ENCODE measurements around the gene ZNF207. TPM values are rescaled to one million over a fixed set of nuclear protein-coding genes. Genes with fewer than 3 reads are reported as not detected.
A peak's percentile ranks its signal among the peaks of the same experiment; 100 is the strongest.
"Not testable (repeated sequence)": the region's sequence is repeated elsewhere in the genome, so short reads cannot be mapped to it uniquely, and the experiment has no call there.

ZNF207 gene
- total RNA-seq, 1 experiment from 2014 or later, result 109 TPM

DNA sequence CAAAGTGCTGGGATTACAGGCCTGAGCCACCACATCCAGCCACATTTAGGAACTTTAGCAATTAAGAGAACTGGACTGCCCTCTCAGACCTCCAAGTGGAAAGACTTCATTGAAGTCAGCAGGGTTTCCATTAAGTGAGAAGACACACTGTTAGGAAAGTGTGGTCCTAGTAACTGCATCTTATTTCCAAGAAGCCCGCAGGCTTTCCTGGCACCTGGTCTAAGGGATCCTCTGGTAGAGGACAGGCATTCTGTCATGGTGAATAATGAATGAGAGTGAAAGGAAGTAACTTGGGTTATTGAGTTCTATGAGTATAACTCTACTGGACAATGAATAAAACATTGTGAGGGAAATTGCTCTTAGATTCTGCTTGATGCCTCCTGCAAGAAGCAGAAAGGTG is 22.0 kb upstream of the ZNF207 start:
- H3K36me3 ChIP-seq, result peaks cover 5% of the 10 kb centered on the region; the same call in 1 of the 2 replicates
- no peak for DNase-seq
- no peak overlapping the region for H3K4me3 ChIP-seq

DNA sequence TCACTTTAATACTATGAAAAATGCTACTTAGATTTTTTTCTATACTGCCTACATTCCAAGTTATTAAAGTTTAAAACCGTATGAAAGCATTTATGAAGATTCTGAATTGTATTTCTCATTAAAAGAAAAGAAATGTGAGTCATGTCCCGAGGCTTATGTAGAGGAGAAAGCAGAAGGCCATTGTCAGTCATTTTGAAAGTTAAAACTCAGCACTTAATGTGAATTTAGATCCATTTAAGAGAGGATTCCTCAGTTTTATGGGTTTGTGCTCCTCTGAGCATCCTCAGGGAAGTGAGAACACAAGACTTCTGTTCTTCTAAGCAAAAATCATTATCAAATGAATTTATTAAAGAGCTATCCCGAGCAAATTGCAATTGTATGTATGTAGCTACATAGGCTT is 19.8 kb upstream of the ZNF207 start:
- H3K27me3 ChIP-seq, result no peaks in the 10 kb centered on the region
- H3K4me3 ChIP-seq, result no peak overlapping the region
- H3K36me3 ChIP-seq, result peaks cover 28% of the 10 kb centered on the region
- DNase-seq, result no peak
- no peaks in the 10 kb centered on the region for H3K9me3 ChIP-seq

More for the DNA sequence above, 22.0 kb upstream of the ZNF207 start:
- Histone ChIP-seq H3K9me3 (no peaks in the 10 kb centered on the region), H3K27me3 (no peaks in the 10 kb centered on the region)

- peaks cover 30% of the 10 kb centered on the region for H3K36me3 ChIP-seq
- no peaks in the 10 kb centered on the region for H3K9me3 ChIP-seq
- no peak overlapping the region for H3K4me3 ChIP-seq
- DNase-seq, result no peak
- H3K27me3 ChIP-seq, result no peaks in the 10 kb centered on the region
These were observed 18.5 kb upstream of the ZNF207 start for GRCh38 chr17:32331243-32332040.

GRCh38 chr17:32333187-32333586 is 16.8 kb upstream of the ZNF207 start:
- Histone ChIP-seq H3K9me3 (no peaks in the 10 kb centered on the region), H3K36me3 (peaks cover 46% of the 10 kb centered on the region), H3K27me3 (no peaks in the 10 kb centered on the region), H3K4me3 (no peak overlapping the region)
- DNase-seq, result no peak

GRCh38 chr17:32335046-32335445 is 14.9 kb upstream of the ZNF207 start:
- H3K4me3 ChIP-seq, result no peak overlapping the region
- H3K9me3 ChIP-seq, result no peaks in the 10 kb centered on the region
- peaks cover 60% of the 10 kb centered on the region for H3K36me3 ChIP-seq
- DNase-seq, result no peak
- H3K27me3 ChIP-seq, result no peaks in the 10 kb centered on the region

GRCh38 chr17:32335687-32336086 is 14.3 kb upstream of the ZNF207 start:
- H3K4me3 ChIP-seq, result no peak overlapping the region
- no peaks in the 10 kb centered on the region for H3K27me3 ChIP-seq
- H3K9me3 ChIP-seq, result no peaks in the 10 kb centered on the region
- H3K36me3 ChIP-seq, result peaks cover 61% of the 10 kb centered on the region
- DNase-seq, result no peak

GRCh38 chr17:32341141-32341856 is 8.7 kb upstream of the ZNF207 start:
- no peaks in the 10 kb centered on the region for H3K27me3 ChIP-seq
- DNase-seq, result no peak
- H3K9me3 ChIP-seq, result no peaks in the 10 kb centered on the region
- peaks cover 33% of the 10 kb centered on the region for H3K36me3 ChIP-seq
- H3K4me3 ChIP-seq, result peak overlapping the region; percentile 70

- peak; percentile 86 for DNase-seq
- Histone ChIP-seq H3K4me3 (peak within 1 kb of the TSS; percentile 70), H3K27me3 (no peaks in the 10 kb centered on the region), H3K9me3 (no peaks in the 10 kb centered on the region), H3K36me3 (peaks cover 25% of the 10 kb centered on the region)
These were observed 7.9 kb upstream of the ZNF207 start, which contains the start of gene C17orf75 for GRCh38 chr17:32341857-32342602. C17orf75 (minus strand) TSS chr17:32342173; CDS start chr17:32342139, 34 bp downstream.

DNA sequence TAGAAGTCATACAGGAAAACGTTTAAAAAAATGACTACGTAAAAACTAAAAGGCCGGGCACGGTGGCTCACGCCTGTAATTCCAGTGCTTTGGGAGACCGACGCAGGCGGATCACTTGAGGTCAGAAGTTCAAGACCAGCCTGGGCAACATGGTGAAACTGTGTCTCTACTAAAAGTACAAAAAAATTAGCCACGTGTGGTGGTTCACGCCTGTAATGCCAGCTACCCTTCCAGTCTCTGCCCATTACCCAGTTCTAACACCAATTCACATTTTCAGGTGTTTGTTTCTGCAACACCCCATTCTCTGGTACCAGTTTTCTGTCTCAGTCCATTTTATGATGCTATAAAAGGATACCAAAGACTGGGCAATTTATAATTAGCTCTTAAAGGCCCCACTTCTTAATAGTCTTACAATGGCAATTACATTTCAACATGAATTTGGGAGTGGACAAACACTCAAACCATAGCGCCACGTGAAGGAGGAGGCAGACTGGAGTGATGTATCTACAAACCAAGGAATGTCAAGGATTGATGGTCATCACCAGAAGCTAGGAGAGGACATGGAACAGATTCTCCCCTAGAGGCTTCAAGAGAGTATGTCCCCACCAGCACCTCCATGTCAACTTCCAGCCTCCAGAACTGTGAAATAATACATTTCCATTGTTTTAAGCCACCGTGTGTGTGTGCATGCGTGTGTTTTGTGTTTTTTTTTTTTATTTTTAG is 7.2 kb upstream of the ZNF207 start:
- Histone ChIP-seq H3K4me3 (peak overlapping the region; percentile 70), H3K9me3 (no peaks in the 10 kb centered on the region), H3K36me3 (peaks cover 20% of the 10 kb centered on the region), H3K27me3 (no peaks in the 10 kb centered on the region)
- DNase-seq, result no peak

DNA sequence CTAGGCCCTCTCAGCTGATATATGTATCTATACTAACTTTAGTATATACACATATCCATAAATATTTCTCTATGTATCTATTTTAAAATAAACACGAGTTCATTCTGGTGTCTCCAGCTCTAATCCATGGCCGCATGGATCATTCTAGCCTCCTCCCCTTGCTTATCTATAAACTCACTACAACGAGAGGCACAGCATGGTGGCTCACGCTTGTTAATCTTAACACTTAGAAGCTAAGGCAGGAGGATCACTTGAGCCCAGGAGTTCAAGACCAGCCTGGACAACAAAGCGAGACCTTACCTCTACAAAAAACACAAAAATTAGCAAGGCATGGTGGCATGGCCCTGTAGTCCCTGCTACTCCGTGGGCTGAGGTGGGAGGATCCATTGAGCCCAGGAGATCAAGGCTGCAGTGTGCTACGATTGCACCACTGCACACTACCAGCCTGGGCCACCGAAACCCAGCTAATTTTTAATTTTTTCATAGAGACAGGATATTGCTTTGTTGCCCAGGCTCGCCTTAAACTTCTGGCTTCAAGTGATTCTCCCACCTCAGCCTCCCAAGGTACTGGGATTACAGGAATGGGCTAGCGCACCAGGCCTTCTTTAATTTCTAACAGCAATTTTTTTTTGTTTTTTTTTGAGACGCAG is 3.9 kb upstream of the ZNF207 start:
- DNase-seq, result no peak
- H3K4me3 ChIP-seq, result no peak overlapping the region

DNA sequence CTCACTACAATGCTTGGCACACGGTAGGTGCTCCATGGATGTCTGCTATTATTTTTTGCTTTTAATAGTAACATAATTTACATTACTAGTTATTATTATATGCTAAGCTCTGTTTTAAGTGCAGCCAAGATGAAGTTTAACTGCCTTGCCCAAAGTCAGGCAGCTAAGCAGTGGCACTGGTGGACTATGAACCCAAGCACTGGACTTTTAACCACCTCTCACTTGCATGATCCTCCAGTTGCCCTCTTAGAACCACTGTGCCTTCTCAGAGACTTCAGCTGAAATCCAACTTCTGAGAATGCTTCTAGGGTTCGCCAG is 1.5 kb upstream of the ZNF207 start:
- Histone ChIP-seq H3K27me3 (no peaks in the 10 kb centered on the region), H3K4me3 (no peak overlapping the region), H3K36me3 (peaks cover 27% of the 10 kb centered on the region), H3K9me3 (no peaks in the 10 kb centered on the region)
- DNase-seq, result no peak

More for the DNA sequence above, 3.9 kb upstream of the ZNF207 start:
- Histone ChIP-seq H3K36me3 (peaks cover 4% of the 10 kb centered on the region), H3K27me3 (no peaks in the 10 kb centered on the region), H3K9me3 (no peaks in the 10 kb centered on the region)

GRCh38 chr17:32349503-32349853 is 479 bp upstream of the ZNF207 start:
- no peak for DNase-seq
- Histone ChIP-seq H3K27me3 (no peaks in the 10 kb centered on the region), H3K4me3 (peak overlapping the region; percentile 90), H3K9me3 (no peaks in the 10 kb centered on the region), H3K36me3 (peaks cover 36% of the 10 kb centered on the region)

DNA sequence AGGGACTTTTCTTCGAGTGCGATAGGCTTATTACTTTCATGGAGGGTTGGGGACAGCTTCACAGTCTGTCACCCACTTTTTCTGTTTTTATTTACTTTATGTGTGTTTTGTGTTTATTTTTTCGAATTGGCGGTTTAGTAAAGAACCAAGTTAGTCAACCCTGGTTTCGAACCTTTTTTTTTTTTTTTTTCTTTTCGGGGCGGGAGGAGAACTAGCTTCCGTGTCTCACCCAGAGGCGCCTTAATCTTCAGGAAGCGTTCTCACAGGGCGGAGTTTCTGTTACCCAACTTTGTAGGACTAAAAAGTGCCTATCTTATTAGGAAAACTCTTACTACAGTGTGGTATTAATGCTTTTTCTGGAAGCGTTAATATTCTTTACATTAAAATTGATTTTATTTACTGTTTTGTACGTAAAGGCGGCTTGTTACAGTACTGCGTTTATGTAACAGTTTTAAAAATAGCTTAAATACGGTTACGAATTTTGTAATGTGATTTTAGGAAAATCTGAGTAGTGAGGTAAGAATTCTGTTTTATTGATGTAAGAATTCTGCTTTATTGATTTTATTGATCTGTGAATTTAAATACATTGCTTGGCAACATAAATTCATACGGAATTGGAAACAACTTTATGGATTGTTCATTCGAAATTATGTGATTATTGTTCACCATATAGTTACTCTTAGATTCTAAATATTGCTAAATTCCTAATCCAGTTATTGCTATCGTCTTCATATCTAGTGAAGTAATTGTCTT is 885 bp downstream of the ZNF207 start:
- no peaks in the 10 kb centered on the region for H3K9me3 ChIP-seq
- peak; percentile 35 for DNase-seq
- H3K27me3 ChIP-seq, result no peaks in the 10 kb centered on the region
- H3K4me3 ChIP-seq, result peak overlapping the region; percentile 90
- peaks cover 49% of the 10 kb centered on the region for H3K36me3 ChIP-seq

DNA sequence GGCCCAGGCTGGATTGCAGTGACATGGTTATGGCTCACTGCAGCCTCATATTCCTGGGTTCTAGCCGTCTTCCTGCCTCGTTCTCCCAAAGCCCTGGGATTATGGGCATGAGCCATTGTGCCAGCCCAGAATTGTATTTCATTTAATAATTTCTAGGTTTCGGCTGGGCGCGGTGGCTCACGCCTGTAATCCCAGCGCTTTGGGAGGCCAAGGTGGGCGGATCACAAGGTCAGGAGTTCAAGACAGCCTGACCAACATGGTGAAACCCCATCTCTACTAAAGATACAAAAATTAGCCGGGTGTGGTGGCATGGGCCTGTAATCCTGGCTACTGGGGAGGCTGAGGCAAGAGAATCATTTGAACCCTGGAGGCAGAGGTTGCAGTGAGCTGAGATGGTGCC is 2.8 kb downstream of the ZNF207 start:
- not testable (repeated sequence) for DNase-seq, H3K27me3 ChIP-seq, H3K9me3 ChIP-seq
- Histone ChIP-seq H3K36me3 (peaks cover 66% of the 10 kb centered on the region), H3K4me3 (peak overlapping the region; percentile 90)

GRCh38 chr17:32355649-32356377 is 5.9 kb downstream of the ZNF207 start:
- Histone ChIP-seq H3K27me3 (no peaks in the 10 kb centered on the region), H3K36me3 (peaks cover 91% of the 10 kb centered on the region), H3K9me3 (no peaks in the 10 kb centered on the region), H3K4me3 (no peak overlapping the region)
- DNase-seq, result no peak
